ENCODE measurements around the gene ACOT8. TPM values are rescaled to one million over a fixed set of nuclear protein-coding genes. Genes with fewer than 3 reads are reported as not detected.

Gene ACOT8
- total RNA-seq, 4 donors from 2014 or later, result 17.2 to 31.5 (median 23.5) TPM

- Histone ChIP-seq H3K4me3 (no peak overlapping the region), H3K27ac (no peak overlapping the region), H3K36me3 (no peaks in the 10 kb centered on the region), H3K4me1 (no peaks in the 10 kb centered on the region), H3K27me3 (no peaks in the 10 kb centered on the region), H3K9me3 (no peaks in the 10 kb centered on the region)
- no peak for DNase-seq
- TF ChIP-seq POLR2A (IDR thresholded peaks at IDR 0.05) (no peak), CTCF (IDR thresholded peaks at IDR 0.05) (no peak)
- intact Hi-C loops (cut with DNase I; ENCODE audit: low total_unique reads), result no loop called here
Observed at GRCh38 chr20:45867819-45868176, 10.6 kb upstream of the ACOT8 start.

- no peak for DNase-seq
- no peaks in the 10 kb centered on the region for H3K27me3 ChIP-seq
- H3K4me3 ChIP-seq, result no peak overlapping the region
- H3K9me3 ChIP-seq, result no peaks in the 10 kb centered on the region
- TF ChIP-seq POLR2A (IDR thresholded peaks at IDR 0.05) (no peak), CTCF (IDR thresholded peaks at IDR 0.05) (no peak)
- H3K36me3 ChIP-seq, result no peaks in the 10 kb centered on the region
- H3K4me1 ChIP-seq, result no peaks in the 10 kb centered on the region
- intact Hi-C loops (cut with DNase I; ENCODE audit: low total_unique reads), result no loop called here
- H3K27ac ChIP-seq, result no peak overlapping the region
Observed at GRCh38 chr20:45867136-45867818, 10.1 kb upstream of the ACOT8 start.

- Histone ChIP-seq H3K36me3 (no peaks in the 10 kb centered on the region), H3K4me1 (no peaks in the 10 kb centered on the region), H3K27ac (no peak overlapping the region), H3K9me3 (no peaks in the 10 kb centered on the region), H3K4me3 (no peak overlapping the region), H3K27me3 (no peaks in the 10 kb centered on the region)
- intact Hi-C loops (cut with DNase I; ENCODE audit: low total_unique reads), result no loop called here
- TF ChIP-seq POLR2A (IDR thresholded peaks at IDR 0.05) (no peak), CTCF (IDR thresholded peaks at IDR 0.05) (no peak)
- DNase-seq, result no peak
Observed at GRCh38 chr20:45866454-45866853, 9.3 kb upstream of the ACOT8 start.

- H3K4me1 ChIP-seq, result no peaks in the 10 kb centered on the region
- DNase-seq, result no peak
- intact Hi-C loops (cut with DNase I; ENCODE audit: low total_unique reads), result no loop called here
Observed at GRCh38 chr20:45863543-45864470, 6.6 kb upstream of the ACOT8 start.

More at GRCh38 chr20:45863543-45864470, 6.6 kb upstream of the ACOT8 start:
- H3K9me3 ChIP-seq, result no peaks in the 10 kb centered on the region
- no peak overlapping the region for H3K27ac ChIP-seq
- no peaks in the 10 kb centered on the region for H3K36me3 ChIP-seq
- no peak overlapping the region for H3K4me3 ChIP-seq
- H3K27me3 ChIP-seq, result no peaks in the 10 kb centered on the region
- no peak for TF ChIP-seq CTCF (IDR thresholded peaks at IDR 0.05)
- no peak for TF ChIP-seq POLR2A (IDR thresholded peaks at IDR 0.05)
